HG03378 (cell line): Measurements from ENCODE around the gene CADM2.

ENCODE experiments used
- ATAC-seq: cut with Tn5 transposase; IDR thresholded peaks from one replicate; pipeline ENCODE4 v1.9.1; 2021; ENCODE audit warnings: mild to moderate bottlenecking, moderate library complexity; ENCODE audit not compliant: unreplicated experiment

CADM2 gene

GRCh38 chr3:84983490-84983889 lies 24.7 kb downstream of the CADM2 start:
- no peak for ATAC-seq

DNA sequence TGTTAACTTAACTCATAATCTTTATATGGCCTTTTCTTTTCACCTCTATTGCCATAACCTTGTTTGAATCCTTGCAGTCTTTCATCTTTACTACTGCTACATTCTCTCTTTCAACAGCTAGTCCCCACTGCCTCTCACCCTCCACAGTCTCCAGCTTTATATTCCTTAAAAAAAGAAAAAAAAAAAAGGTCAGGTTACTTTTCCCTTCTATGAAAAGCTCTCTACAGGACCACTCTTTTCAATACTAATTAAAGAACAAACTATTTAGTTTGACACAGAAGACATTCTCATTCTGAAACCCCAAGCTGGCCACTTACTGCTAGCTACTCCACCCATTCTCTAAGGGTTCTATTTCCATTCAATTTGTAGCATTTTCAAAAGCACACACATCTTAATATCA lies 25.6 kb downstream of the CADM2 start:
- no peak for ATAC-seq

GRCh38 chr3:84985795-84986194 lies 27.0 kb downstream of the CADM2 start:
- no peak for ATAC-seq

GRCh38 chr3:84987706-84988504 lies 29.1 kb downstream of the CADM2 start:
- no peak for ATAC-seq

- ATAC-seq, result no peak
Observed at GRCh38 chr3:84989102-84989501, 30.3 kb downstream of the CADM2 start.

GRCh38 chr3:84991422-84991900 lies 32.7 kb downstream of the CADM2 start:
- ATAC-seq, result no peak

DNA sequence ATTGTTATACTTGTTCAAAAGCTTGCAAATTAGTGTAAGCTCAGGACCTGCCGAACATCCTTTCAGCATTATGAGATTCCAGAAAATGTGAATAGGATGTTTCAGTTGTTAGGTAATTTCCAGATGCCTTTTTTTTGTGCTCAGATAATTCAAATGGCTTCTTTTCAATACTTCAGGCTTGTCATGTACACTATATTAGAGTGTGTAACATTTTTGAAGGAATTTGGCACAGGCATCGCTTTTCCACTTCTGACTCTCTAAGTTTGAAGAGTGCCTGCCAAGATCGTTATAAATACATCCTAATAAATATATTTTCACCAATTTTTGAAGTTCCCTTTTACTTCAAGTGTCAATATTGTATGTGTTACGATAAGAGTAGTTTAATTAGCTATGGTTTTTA lies 35.2 kb downstream of the CADM2 start:
- ATAC-seq, result no peak

- no peak for ATAC-seq
Observed at GRCh38 chr3:84998545-84998944, 39.8 kb downstream of the CADM2 start.

GRCh38 chr3:85003479-85003878 lies 44.7 kb downstream of the CADM2 start:
- ATAC-seq, result no peak

- ATAC-seq, result no peak
Observed at GRCh38 chr3:85004147-85004546, 45.4 kb downstream of the CADM2 start.

GRCh38 chr3:85005946-85006345 lies 47.2 kb downstream of the CADM2 start:
- no peak for ATAC-seq

- no peak for ATAC-seq
Observed at GRCh38 chr3:85007195-85008094, 48.7 kb downstream of the CADM2 start.

DNA sequence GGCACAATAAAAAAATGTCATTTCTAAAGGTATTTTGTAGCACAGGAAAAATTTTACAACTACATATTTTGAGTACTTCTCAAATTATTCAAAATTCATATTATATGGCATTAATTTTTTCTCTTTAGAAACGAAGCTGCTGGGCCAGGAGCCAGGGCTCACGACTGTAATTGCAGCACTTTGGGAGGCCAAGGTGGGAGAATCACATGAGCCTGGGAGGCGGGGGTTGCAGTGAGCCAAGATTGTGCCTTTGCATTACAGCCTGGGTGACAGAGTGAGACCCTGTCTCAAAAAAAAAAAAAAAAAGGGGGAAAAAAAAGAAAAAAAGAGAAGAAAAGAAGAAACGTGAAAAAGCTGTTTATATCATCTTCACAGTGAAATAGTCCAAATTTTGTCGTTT lies 62.0 kb downstream of the CADM2 start:
- ATAC-seq, result no peak

DNA sequence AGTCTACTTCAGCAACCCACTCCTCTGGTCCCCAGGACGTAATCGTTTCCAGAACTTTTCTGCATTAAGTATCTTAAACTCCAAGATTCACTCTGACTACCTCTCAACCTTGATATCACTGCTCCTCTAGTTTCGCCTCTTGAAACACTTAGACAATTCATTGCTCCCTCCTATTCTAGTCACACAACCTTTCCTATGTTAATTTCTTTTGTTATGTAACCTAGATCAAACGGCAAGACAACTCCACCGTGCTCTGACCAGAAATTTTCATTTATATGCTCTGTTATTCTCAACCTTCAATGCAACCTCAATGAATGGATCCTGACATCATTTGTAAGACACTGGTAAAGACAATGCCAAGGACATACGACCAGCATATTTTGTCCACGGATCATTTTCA lies 71.3 kb downstream of the CADM2 start:
- ATAC-seq, result no peak

- ATAC-seq, result no peak
Observed at GRCh38 chr3:85037203-85037602, 78.4 kb downstream of the CADM2 start.

DNA sequence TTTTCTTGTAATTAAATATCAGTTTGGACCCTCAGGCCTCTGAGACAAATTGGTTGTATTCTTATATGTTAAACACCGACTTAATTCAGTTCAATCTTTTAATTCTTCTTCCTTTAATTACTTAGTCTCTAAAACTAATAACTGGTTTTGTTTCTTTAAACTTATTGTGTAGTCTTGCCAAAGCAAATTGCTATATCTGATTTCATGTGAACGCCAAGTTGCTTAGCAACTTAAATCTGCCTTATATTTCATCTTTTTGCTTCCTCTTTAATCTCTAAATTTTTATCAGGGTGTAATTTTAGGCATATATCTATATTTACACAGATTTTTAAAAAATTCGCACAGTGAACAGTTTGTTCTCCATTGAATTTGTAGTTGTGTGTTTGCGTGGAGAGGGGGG lies 82.2 kb downstream of the CADM2 start:
- ATAC-seq, result no peak

DNA sequence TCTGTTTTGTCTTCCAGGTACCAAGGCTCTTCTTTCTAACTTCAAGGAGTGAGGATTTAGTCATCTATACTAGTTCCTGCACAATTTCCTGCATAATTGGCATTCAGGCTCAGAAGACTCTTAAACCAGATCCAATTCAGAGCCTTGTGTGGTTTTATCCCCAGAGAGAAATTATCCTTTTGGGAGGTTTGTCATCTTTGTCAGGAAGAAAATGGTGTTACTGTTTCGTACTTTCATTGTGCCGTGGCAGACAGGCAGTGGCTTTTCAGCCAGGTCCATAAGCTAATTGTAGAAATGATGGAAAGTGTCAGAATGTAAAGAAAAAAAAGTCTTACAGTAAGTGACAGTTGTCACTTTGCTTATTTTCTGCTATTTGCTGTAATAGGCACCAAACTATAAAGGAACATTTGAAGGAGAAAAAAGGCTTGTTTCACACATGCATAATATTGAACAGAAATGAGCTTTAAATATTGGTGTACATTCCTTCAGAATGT lies 82.8 kb downstream of the CADM2 start:
- no peak for ATAC-seq

GRCh38 chr3:85050821-85051220 lies 92.0 kb downstream of the CADM2 start:
- no peak for ATAC-seq

- no peak for ATAC-seq
Observed at GRCh38 chr3:85051786-85052185, 93.0 kb downstream of the CADM2 start.

DNA sequence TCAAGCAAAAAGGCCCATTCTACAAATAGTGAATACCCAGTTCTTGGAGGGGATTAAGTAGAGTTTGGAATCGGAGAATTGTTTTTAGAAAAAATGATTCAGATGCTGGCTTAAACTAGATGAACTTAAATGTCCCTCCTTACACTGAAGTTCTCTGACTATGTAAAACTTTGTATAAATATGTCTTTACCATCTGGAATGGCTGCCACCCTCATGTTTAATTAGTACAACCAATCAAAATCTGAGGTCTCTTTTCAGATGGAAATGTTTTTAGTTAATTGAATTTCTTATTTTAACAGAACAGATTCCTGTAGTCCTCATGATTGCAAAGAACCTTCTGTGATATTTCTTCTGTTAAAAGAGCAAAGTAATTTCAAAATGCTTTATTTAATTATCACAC lies 94.8 kb downstream of the CADM2 start:
- no peak for ATAC-seq

- no peak for ATAC-seq
Observed at GRCh38 chr3:85054579-85054978, 95.8 kb downstream of the CADM2 start.

DNA sequence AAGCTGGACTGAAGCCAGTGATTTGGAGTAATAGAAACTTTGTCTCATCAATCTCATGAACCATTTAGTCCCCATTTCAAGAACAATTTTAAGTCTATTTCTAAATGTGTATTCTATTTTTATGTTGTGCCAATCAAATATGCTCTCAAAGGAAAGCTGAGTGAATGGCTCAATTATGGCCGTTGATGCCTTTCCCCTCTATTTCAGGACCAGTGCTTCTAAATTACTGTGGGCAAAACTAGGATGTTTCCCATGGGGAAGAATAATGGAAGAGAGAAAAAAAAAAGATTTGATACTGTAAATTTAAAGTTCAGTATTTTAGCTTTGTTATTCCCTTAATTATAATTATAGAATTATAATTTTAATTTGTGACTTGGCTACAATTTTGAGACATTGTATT lies 110.1 kb downstream of the CADM2 start:
- ATAC-seq, result no peak
